ENCODE data around the gene ANK2. TPM values are rescaled to one million over a fixed set of nuclear protein-coding genes. Genes with fewer than 3 reads are reported as not detected.

ANK2 gene
- total RNA-seq, 2 donors from 2014 or later: 9.9 to 11.5 TPM

- no peaks in the 10 kb centered on the region for H3K27me3 ChIP-seq
- no peaks in the 10 kb centered on the region for H3K9me3 ChIP-seq
- TF ChIP-seq POLR2A (IDR thresholded peaks at IDR 0.05) (no peak), CTCF (IDR thresholded peaks at IDR 0.05) (no peak)
- DNase-seq (no peak), ATAC-seq (no peak)
- H3K27ac ChIP-seq: no peak overlapping the region
- no peaks in the 10 kb centered on the region for H3K36me3 ChIP-seq (replicated peaks in 1 of 2; ENCODE audit: insufficient read depth in 1 of 2, low read depth in 2 of 2)
- no peak overlapping the region for H3K4me3 ChIP-seq
- intact Hi-C loops (cut with DNase I): no loop called here
- no peaks in the 10 kb centered on the region for H3K4me1 ChIP-seq
Observed at GRCh38 chr4:113186913-113187312, 137.5 kb downstream of the ANK2 start.

- ATAC-seq (no peak), DNase-seq (no peak)
- Histone ChIP-seq H3K27me3 (no peaks in the 10 kb centered on the region), H3K4me1 (no peaks in the 10 kb centered on the region), H3K9me3 (no peaks in the 10 kb centered on the region), H3K36me3 (replicated peaks in 1 of 2; ENCODE audit: insufficient read depth in 1 of 2, low read depth in 2 of 2) (no peaks in the 10 kb centered on the region), H3K27ac (no peak overlapping the region), H3K4me3 (no peak overlapping the region)
- WGBS, 2 donors: 73 to 76% methylated on average over 3 of the region's 3 CpGs
- intact Hi-C loops (cut with DNase I): no loop called here
- TF ChIP-seq POLR2A (IDR thresholded peaks at IDR 0.05): no peak
Observed at GRCh38 chr4:113187358-113187757, 137.9 kb downstream of the ANK2 start.

- intact Hi-C loops (cut with DNase I): no loop called here
- Histone ChIP-seq H3K9me3 (no peaks in the 10 kb centered on the region), H3K4me1 (no peaks in the 10 kb centered on the region), H3K27me3 (no peaks in the 10 kb centered on the region), H3K27ac (no peak overlapping the region), H3K36me3 (replicated peaks in 1 of 2; ENCODE audit: insufficient read depth in 1 of 2, low read depth in 2 of 2) (no peaks in the 10 kb centered on the region), H3K4me3 (no peak overlapping the region)
- ATAC-seq (no peak), DNase-seq (no peak)
- WGBS, 2 donors: 58 to 70% methylated on average over 4 of the region's 4 CpGs
- TF ChIP-seq CTCF (IDR thresholded peaks at IDR 0.05): no peak
- no peak for TF ChIP-seq POLR2A (IDR thresholded peaks at IDR 0.05)
Observed at GRCh38 chr4:113189546-113189945, 140.1 kb downstream of the ANK2 start.

- TF ChIP-seq CTCF (IDR thresholded peaks at IDR 0.05): no peak
- no peak for TF ChIP-seq POLR2A (IDR thresholded peaks at IDR 0.05)
- intact Hi-C loops (cut with DNase I): no loop called here
- Histone ChIP-seq H3K27me3 (no peaks in the 10 kb centered on the region), H3K27ac (no peak overlapping the region), H3K36me3 (replicated peaks in 1 of 2; ENCODE audit: insufficient read depth in 1 of 2, low read depth in 2 of 2) (no peaks in the 10 kb centered on the region), H3K4me3 (no peak overlapping the region), H3K9me3 (no peaks in the 10 kb centered on the region), H3K4me1 (no peaks in the 10 kb centered on the region)
- DNase-seq (no peak), ATAC-seq (no peak)
- 71 to 72% methylated on average over 4 of the region's 4 CpGs for WGBS, 2 donors
Observed at GRCh38 chr4:113209153-113209552, 159.7 kb downstream of the ANK2 start.

- Histone ChIP-seq H3K9me3 (no peaks in the 10 kb centered on the region), H3K27me3 (no peaks in the 10 kb centered on the region), H3K4me3 (no peak overlapping the region), H3K36me3 (replicated peaks in 1 of 2; ENCODE audit: insufficient read depth in 1 of 2, low read depth in 2 of 2) (no peaks in the 10 kb centered on the region), H3K27ac (no peak overlapping the region), H3K4me1 (no peaks in the 10 kb centered on the region)
- 68 to 74% methylated on average over 3 of the region's 3 CpGs for WGBS, 2 donors
- TF ChIP-seq CTCF (IDR thresholded peaks at IDR 0.05) (no peak), POLR2A (IDR thresholded peaks at IDR 0.05) (no peak)
- intact Hi-C loops (cut with DNase I): no loop called here
- no peak for DNase-seq
- ATAC-seq: no peak
Observed at GRCh38 chr4:113209652-113210320, 160.3 kb downstream of the ANK2 start.
